ENCODE data around the gene SEC14L5. TPM values are rescaled to one million over a fixed set of nuclear protein-coding genes. Genes with fewer than 3 reads are reported as not detected.

SEC14L5 gene
- total RNA-seq, 1 donor from 2014 or later = 5.7 TPM

DNA sequence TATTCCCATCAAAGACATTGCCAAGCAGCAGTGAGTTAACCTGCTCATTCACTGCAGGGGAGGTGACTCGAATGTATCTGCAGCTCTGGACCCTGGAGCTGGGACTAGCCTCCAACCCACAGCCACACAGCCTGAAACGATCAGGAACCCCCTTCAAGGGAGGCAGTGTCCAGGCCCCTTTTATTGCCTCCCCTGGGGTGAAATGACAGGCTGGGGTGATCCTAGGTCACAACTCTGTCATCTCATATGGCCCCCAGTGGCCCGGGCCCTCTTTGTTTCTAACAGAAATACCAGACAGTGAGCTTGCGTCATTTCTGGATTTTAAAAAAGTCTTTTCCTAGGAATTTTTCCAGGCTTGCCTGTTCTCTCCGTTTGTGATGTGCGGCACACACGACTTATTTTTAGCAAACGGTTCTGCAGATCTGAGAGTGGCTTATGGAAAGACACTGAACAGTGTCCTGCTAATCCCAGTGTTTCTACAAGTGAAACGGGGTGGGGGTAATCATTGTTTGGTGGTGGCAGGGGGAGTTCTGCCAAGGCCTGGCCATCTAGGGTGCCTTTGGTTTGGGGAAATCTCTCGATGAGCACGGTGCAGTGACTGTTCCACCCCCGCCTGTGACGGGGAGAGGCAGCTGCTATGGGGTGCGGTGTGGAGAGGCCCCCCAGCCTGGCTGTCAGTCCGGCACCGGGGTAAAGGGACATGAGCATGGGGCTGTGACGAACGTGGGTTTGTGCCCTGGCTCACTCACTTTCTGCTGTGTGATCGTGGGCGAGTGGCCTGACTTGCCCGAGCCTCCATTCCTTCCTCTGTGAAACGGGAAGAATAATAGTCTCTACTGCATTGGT is 48.4 kb downstream of the SEC14L5 start:
- Histone ChIP-seq H3K9me3 (no peaks in the 10 kb centered on the region), H3K4me1 (no peaks in the 10 kb centered on the region), H3K27me3 (no peaks in the 10 kb centered on the region), H3K4me3 (no peak overlapping the region), H3K27ac (no peak overlapping the region), H3K36me3 (no peaks in the 10 kb centered on the region)
- no peak for TF ChIP-seq CTCF (IDR thresholded peaks at IDR 0.05)
- intact Hi-C loops (cut with DNase I) = no loop called here
- DNase-seq (ENCODE audit: low spot score in 2 of 2) = no peak

- H3K4me1 ChIP-seq = no peaks in the 10 kb centered on the region
- TF ChIP-seq CTCF (IDR thresholded peaks at IDR 0.05) = no peak
- no peak overlapping the region for H3K4me3 ChIP-seq
- no peak for DNase-seq (ENCODE audit: low spot score in 2 of 2)
- intact Hi-C loops (cut with DNase I) = no loop called here
- no peaks in the 10 kb centered on the region for H3K27me3 ChIP-seq
- H3K27ac ChIP-seq = no peak overlapping the region
- H3K36me3 ChIP-seq = no peaks in the 10 kb centered on the region
- no peaks in the 10 kb centered on the region for H3K9me3 ChIP-seq
These were observed 49.1 kb downstream of the SEC14L5 start for GRCh38 chr16:5007256-5007655.

- no peaks in the 10 kb centered on the region for H3K4me1 ChIP-seq
- TF ChIP-seq CTCF (IDR thresholded peaks at IDR 0.05) = no peak
- H3K9me3 ChIP-seq = no peaks in the 10 kb centered on the region
- H3K27ac ChIP-seq = no peak overlapping the region
- DNase-seq (ENCODE audit: low spot score in 2 of 2) = no peak
- no peaks in the 10 kb centered on the region for H3K36me3 ChIP-seq
- intact Hi-C loops (cut with DNase I) = no loop called here
- no peak overlapping the region for H3K4me3 ChIP-seq
- H3K27me3 ChIP-seq = no peaks in the 10 kb centered on the region
These were observed 50.2 kb downstream of the SEC14L5 start for GRCh38 chr16:5008311-5008731.

- no peak for TF ChIP-seq CTCF (IDR thresholded peaks at IDR 0.05)
- Histone ChIP-seq H3K9me3 (no peaks in the 10 kb centered on the region), H3K27me3 (no peaks in the 10 kb centered on the region), H3K27ac (no peak overlapping the region), H3K4me1 (no peaks in the 10 kb centered on the region), H3K36me3 (no peaks in the 10 kb centered on the region), H3K4me3 (no peak overlapping the region)
- DNase-seq (ENCODE audit: low spot score in 2 of 2) = no peak
- intact Hi-C loops (cut with DNase I) = no loop called here
These were observed 52.6 kb downstream of the SEC14L5 start for GRCh38 chr16:5010576-5011329.

DNA sequence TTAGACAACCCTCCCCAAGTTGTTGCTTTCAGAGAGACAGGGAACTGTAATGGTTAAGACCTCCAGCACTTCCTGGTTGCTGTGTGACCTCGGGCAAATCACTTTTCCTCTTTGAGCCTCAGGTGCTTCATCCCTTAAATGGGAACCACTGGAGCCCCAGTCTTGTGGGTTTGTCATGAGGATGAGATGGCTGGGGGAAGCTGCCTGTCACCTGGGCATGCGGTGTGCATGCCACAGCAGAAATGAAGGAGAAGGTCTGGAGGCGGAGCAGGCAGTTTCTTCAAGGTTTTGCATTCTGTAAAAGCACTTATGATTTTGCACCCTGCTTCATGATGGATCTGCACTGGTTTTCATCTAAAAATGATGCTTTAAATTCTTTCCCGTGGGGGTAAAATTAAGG is 53.5 kb downstream of the SEC14L5 start:
- DNase-seq (ENCODE audit: low spot score in 2 of 2) = no peak
- H3K4me3 ChIP-seq = no peak overlapping the region
- no peak overlapping the region for H3K27ac ChIP-seq
- TF ChIP-seq CTCF (IDR thresholded peaks at IDR 0.05) = no peak
- intact Hi-C loops (cut with DNase I) = no loop called here
- H3K27me3 ChIP-seq = no peaks in the 10 kb centered on the region
- no peaks in the 10 kb centered on the region for H3K9me3 ChIP-seq
- no peaks in the 10 kb centered on the region for H3K4me1 ChIP-seq
- H3K36me3 ChIP-seq = no peaks in the 10 kb centered on the region
